WTC11 (cell line): ENCODE results near the gene PI4KA. TPM values are rescaled to one million over a fixed set of nuclear protein-coding genes. Genes with fewer than 3 reads are reported as not detected.

Experiments
- ATAC-seq: fragments of 200-7000 bp; cut with Tn5 transposase; 2 replicates; pipeline ENCODE4 v1.10.0; 2021; ENCODE audit warnings: mild to moderate bottlenecking, moderate library complexity
- CTCF ChIA-PET: fragments of 300-600 bp; sonication (Branson Sonifier 250); formaldehyde crosslinking; loops from one replicate; lab custom pipeline; 2021; ENCODE audit warnings: antibody characterized with exemption; lab: Charles Lee
- POLR2A ChIA-PET: fragments of 350-600 bp; sonication (Branson Sonifier 250); formaldehyde crosslinking; loops from one replicate; lab custom pipeline; 2021; ENCODE audit warnings: antibody characterized with exemption; lab: Charles Lee
- DNase-seq: peaks from one replicate; pipeline ENCODE4 v3.0.0; 2021; ENCODE audit warnings: low spot score
- H3K27ac Mint-ChIP-seq: 2 replicates; pipeline ENCODE4 v1.8.0; 2021; ENCODE audit warnings: mixed read lengths
- H3K27me3 Mint-ChIP-seq: 2 replicates; pipeline ENCODE4 v1.8.0; 2021; ENCODE audit warnings: low read depth, mild to moderate bottlenecking, moderate library complexity, mixed read lengths
- H3K36me3 Mint-ChIP-seq: 2 replicates; pipeline ENCODE4 v1.8.0; 2021; ENCODE audit warnings: mixed read lengths
- H3K4me1 Mint-ChIP-seq: 2 replicates; pipeline ENCODE4 v1.8.0; 2022; ENCODE audit warnings: mixed read lengths
- H3K4me3 Mint-ChIP-seq: 2 replicates; pipeline ENCODE4 v1.8.0; 2021; ENCODE audit warnings: mild to moderate bottlenecking, moderate library complexity, mixed read lengths
- H3K9me3 Mint-ChIP-seq: 2 replicates; pipeline ENCODE4 v1.8.0; 2021; ENCODE audit warnings: mixed read lengths
- CBFB ChIP-seq: sonication (generic); formaldehyde crosslinking; IDR thresholded peaks from 2 replicates; pipeline ENCODE4 v1.8.1; 2022; ENCODE audit warnings: mild to moderate bottlenecking, low read depth, missing genetic modification reagents
- CREM ChIP-seq: sonication (generic); formaldehyde crosslinking; IDR thresholded peaks from 2 replicates; pipeline ENCODE4 v1.8.1; 2022; ENCODE audit warnings: mild to moderate bottlenecking, missing genetic modification reagents, moderate library complexity
- GABPB1 ChIP-seq: sonication (generic); formaldehyde crosslinking; IDR thresholded peaks from 2 replicates; pipeline ENCODE4 v1.8.1; 2023; ENCODE audit warnings: mild to moderate bottlenecking, missing genetic modification reagents
- HMGA2 ChIP-seq: fragments of 250-450 bp; sonication (Bioruptor Pico); IDR thresholded peaks from 2 replicates; pipeline ENCODE4 v1.4.0; 2021; ENCODE audit warnings: mild to moderate bottlenecking, moderate library complexity
- NFYB ChIP-seq: sonication (generic); formaldehyde crosslinking; conservative IDR thresholded peaks from 2 replicates; pipeline ENCODE4 v1.8.0; 2022; ENCODE audit warnings: low read depth, missing genetic modification reagents
- SOX15 ChIP-seq: fragments of 250-450 bp; sonication (Bioruptor Pico); IDR thresholded peaks from 2 replicates; pipeline ENCODE4 v1.9.0; 2021; ENCODE audit warnings: mild to moderate bottlenecking
- TEAD4 ChIP-seq: sonication (generic); formaldehyde crosslinking; IDR thresholded peaks from 2 replicates; pipeline ENCODE4 v1.8.0; 2022; ENCODE audit warnings: mild to moderate bottlenecking, missing genetic modification reagents
- ZNF138 ChIP-seq: sonication (generic); formaldehyde crosslinking; conservative IDR thresholded peaks from 2 replicates; pipeline ENCODE4 v1.8.1; 2022; ENCODE audit warnings: mild to moderate bottlenecking, moderate library complexity, missing genetic modification reagents
- ZNF317 ChIP-seq: sonication (generic); formaldehyde crosslinking; IDR thresholded peaks from 2 replicates; pipeline ENCODE4 v1.8.1; 2023; ENCODE audit warnings: low read depth, mild to moderate bottlenecking, moderate library complexity, missing genetic modification reagents, borderline replicate concordance
- ZNF396 ChIP-seq: fragments of 250-450 bp; sonication (Bioruptor Pico); IDR thresholded peaks from 2 replicates; pipeline ENCODE4 v1.8.0; 2021; ENCODE audit warnings: mild to moderate bottlenecking, moderate library complexity, borderline replicate concordance
- ZNF416 ChIP-seq: fragments of 250-450 bp; sonication (Bioruptor Pico); IDR thresholded peaks from 2 replicates; pipeline ENCODE4 v1.9.0; 2021; ENCODE audit warnings: mild to moderate bottlenecking, inconsistent platforms
- ZNF671 ChIP-seq: fragments of 250-450 bp; sonication (Bioruptor Pico); IDR thresholded peaks from 2 replicates; pipeline ENCODE4 v1.8.0; 2021; ENCODE audit warnings: mild to moderate bottlenecking
- total RNA-seq: library from RNA; stranded (reverse); gene quantifications from 3 replicates; pipeline ENCODE4 v1.2.3, GENCODE V29; 2021
- TF ChIP-seq, protein P1 (sequence below): sonication (generic); formaldehyde crosslinking; IDR thresholded peaks from 2 replicates; pipeline ENCODE4 v1.8.1; 2023; ENCODE audit warnings: mild to moderate bottlenecking, missing genetic modification reagents
- TF ChIP-seq, protein P2 (sequence below): sonication (generic); formaldehyde crosslinking; IDR thresholded peaks from 2 replicates; pipeline ENCODE4 v1.8.1; 2022; ENCODE audit warnings: missing genetic modification reagents, borderline replicate concordance
- TF ChIP-seq, protein P3 (sequence below): sonication (generic); formaldehyde crosslinking; IDR thresholded peaks from 2 replicates; pipeline ENCODE4 v1.8.0; 2022; ENCODE audit warnings: missing genetic modification reagents
- TF ChIP-seq, protein P4 (sequence below): fragments of 250-450 bp; sonication (Bioruptor Pico); IDR thresholded peaks from 2 replicates; pipeline ENCODE4 v1.9.0; 2021; ENCODE audit warnings: mild to moderate bottlenecking
- TF ChIP-seq, protein P5 (sequence below): sonication (generic); formaldehyde crosslinking; IDR thresholded peaks from 2 replicates; pipeline ENCODE4 v1.8.1; 2023; ENCODE audit warnings: mild to moderate bottlenecking, moderate library complexity, missing genetic modification reagents
- TF ChIP-seq, protein P6 (sequence below): sonication (generic); formaldehyde crosslinking; IDR thresholded peaks from 2 replicates; pipeline ENCODE4 v1.8.1; 2023; ENCODE audit warnings: mild to moderate bottlenecking, missing genetic modification reagents
- TF ChIP-seq, protein P7 (sequence below): sonication (generic); formaldehyde crosslinking; IDR thresholded peaks from 2 replicates; pipeline ENCODE4 v1.8.1; 2022; ENCODE audit warnings: low read depth, mild to moderate bottlenecking, moderate library complexity, missing genetic modification reagents, borderline replicate concordance
- TF ChIP-seq, protein P8 (sequence below): sonication (generic); formaldehyde crosslinking; IDR thresholded peaks from 2 replicates; pipeline ENCODE4 v1.8.1; 2022; ENCODE audit warnings: mild to moderate bottlenecking, missing genetic modification reagents, moderate library complexity, borderline replicate concordance

The PI4KA gene
- total RNA-seq, 1 experiment from 2014 or later, result 45.5 TPM

DNA sequence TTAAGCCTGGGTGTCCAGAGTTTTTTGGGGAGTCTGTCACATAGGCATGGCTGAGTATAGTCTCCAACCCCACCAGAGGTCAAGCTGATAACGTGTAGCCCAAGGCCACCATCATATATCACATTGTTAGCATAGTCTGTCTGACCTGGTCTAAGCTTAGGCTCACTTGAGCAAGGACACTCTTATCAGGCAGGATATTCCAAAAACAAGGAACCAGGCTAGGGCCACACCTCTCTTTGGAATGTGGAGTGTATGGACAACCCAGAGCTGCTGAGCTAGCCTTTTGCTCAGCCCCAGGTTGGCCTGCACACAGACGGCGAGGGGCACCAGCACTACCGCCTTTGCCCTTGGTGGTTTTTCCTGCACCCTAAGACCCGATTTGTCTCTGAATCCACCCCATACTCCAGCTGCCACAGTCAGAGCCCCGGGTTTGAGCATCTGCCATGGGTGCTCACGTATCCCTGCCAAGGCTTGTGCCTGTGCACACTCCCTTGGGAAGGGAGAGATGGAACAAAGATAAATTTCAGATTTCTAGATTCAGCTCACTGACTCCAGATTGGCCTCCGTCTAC, 7.3 kb upstream of the PI4KA start (continued):
- TF ChIP-seq, protein P1, sequence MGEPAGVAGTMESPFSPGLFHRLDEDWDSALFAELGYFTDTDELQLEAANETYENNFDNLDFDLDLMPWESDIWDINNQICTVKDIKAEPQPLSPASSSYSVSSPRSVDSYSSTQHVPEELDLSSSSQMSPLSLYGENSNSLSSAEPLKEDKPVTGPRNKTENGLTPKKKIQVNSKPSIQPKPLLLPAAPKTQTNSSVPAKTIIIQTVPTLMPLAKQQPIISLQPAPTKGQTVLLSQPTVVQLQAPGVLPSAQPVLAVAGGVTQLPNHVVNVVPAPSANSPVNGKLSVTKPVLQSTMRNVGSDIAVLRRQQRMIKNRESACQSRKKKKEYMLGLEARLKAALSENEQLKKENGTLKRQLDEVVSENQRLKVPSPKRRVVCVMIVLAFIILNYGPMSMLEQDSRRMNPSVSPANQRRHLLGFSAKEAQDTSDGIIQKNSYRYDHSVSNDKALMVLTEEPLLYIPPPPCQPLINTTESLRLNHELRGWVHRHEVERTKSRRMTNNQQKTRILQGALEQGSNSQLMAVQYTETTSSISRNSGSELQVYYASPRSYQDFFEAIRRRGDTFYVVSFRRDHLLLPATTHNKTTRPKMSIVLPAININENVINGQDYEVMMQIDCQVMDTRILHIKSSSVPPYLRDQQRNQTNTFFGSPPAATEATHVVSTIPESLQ (CRISPR knock-in tag), result no peak
- TF ChIP-seq, protein P2, sequence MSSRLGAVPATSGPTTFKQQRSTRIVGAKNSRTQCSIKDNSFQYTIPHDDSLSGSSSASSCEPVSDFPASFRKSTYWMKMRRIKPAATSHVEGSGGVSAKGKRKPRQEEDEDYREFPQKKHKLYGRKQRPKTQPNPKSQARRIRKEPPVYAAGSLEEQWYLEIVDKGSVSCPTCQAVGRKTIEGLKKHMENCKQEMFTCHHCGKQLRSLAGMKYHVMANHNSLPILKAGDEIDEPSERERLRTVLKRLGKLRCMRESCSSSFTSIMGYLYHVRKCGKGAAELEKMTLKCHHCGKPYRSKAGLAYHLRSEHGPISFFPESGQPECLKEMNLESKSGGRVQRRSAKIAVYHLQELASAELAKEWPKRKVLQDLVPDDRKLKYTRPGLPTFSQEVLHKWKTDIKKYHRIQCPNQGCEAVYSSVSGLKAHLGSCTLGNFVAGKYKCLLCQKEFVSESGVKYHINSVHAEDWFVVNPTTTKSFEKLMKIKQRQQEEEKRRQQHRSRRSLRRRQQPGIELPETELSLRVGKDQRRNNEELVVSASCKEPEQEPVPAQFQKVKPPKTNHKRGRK (CRISPR knock-in tag), result no peak
- no peak for TF ChIP-seq SOX15

DNA sequence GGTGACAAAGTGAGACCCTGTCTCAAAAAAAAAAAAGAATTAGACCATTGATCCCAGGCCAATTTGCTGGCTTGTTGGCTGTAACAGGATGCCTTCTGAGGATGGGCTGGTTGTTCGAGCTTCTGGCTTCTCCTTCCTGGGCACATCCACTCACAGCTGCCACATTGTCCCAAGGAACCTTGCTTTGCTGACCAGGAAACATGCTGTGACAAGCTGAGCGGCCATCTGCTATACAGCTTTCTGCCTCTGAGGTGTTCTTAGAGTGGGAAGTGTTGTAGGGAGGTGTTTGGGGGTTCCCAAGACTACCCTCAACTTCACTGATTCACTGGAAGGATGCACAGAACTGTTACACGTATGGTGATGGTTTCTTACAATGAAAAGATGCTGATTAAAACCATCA, 6.7 kb upstream of the PI4KA start:
- Mint-ChIP-seq H3K9me3 (no peaks in the 10 kb centered on the region), H3K27ac (no peak overlapping the region), H3K4me1 (no peaks in the 10 kb centered on the region), H3K4me3 (no peak overlapping the region), H3K36me3 (no peaks in the 10 kb centered on the region), H3K27me3 (no peaks in the 10 kb centered on the region; the same call in 1 of the 2 replicates)
- no peak for ATAC-seq
- ChIA-PET CTCF (interaction anchor here (4.2 kb wide), 1 partner anchor 20 kb away, joined by 19 read pairs; no protein-coding TSS in a partner anchor), POLR2A (no interaction called here)
- no peak for DNase-seq
- TF ChIP-seq ZNF138, result no peak
- TF ChIP-seq, protein P3, sequence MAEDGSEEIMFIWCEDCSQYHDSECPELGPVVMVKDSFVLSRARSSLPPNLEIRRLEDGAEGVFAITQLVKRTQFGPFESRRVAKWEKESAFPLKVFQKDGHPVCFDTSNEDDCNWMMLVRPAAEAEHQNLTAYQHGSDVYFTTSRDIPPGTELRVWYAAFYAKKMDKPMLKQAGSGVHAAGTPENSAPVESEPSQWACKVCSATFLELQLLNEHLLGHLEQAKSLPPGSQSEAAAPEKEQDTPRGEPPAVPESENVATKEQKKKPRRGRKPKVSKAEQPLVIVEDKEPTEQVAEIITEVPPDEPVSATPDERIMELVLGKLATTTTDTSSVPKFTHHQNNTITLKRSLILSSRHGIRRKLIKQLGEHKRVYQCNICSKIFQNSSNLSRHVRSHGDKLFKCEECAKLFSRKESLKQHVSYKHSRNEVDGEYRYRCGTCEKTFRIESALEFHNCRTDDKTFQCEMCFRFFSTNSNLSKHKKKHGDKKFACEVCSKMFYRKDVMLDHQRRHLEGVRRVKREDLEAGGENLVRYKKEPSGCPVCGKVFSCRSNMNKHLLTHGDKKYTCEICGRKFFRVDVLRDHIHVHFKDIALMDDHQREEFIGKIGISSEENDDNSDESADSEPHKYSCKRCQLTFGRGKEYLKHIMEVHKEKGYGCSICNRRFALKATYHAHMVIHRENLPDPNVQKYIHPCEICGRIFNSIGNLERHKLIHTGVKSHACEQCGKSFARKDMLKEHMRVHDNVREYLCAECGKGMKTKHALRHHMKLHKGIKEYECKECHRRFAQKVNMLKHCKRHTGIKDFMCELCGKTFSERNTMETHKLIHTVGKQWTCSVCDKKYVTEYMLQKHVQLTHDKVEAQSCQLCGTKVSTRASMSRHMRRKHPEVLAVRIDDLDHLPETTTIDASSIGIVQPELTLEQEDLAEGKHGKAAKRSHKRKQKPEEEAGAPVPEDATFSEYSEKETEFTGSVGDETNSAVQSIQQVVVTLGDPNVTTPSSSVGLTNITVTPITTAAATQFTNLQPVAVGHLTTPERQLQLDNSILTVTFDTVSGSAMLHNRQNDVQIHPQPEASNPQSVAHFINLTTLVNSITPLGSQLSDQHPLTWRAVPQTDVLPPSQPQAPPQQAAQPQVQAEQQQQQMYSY, result no peak
- no peak for TF ChIP-seq ZNF671 (CRISPR knock-in tag)
- no peak for TF ChIP-seq ZNF416 (CRISPR knock-in tag)
- TF ChIP-seq, protein P4, sequence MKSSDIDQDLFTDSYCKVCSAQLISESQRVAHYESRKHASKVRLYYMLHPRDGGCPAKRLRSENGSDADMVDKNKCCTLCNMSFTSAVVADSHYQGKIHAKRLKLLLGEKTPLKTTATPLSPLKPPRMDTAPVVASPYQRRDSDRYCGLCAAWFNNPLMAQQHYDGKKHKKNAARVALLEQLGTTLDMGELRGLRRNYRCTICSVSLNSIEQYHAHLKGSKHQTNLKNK, result no peak
- no peak for TF ChIP-seq GABPB1 (CRISPR knock-in tag)
- no peak for TF ChIP-seq ZNF317 (CRISPR knock-in tag)
- TF ChIP-seq TEAD4 (CRISPR knock-in tag), result no peak
- TF ChIP-seq ZNF396 (CRISPR knock-in tag), result no peak
- no peak for TF ChIP-seq CREM
- TF ChIP-seq, protein P5, sequence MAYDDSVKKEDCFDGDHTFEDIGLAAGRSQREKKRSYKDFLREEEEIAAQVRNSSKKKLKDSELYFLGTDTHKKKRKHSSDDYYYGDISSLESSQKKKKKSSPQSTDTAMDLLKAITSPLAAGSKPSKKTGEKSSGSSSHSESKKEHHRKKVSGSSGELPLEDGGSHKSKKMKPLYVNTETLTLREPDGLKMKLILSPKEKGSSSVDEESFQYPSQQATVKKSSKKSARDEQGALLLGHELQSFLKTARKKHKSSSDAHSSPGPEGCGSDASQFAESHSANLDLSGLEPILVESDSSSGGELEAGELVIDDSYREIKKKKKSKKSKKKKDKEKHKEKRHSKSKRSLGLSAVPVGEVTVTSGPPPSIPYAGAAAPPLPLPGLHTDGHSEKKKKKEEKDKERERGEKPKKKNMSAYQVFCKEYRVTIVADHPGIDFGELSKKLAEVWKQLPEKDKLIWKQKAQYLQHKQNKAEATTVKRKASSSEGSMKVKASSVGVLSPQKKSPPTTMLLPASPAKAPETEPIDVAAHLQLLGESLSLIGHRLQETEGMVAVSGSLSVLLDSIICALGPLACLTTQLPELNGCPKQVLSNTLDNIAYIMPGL (CRISPR knock-in tag), result no peak
- TF ChIP-seq, protein P6, sequence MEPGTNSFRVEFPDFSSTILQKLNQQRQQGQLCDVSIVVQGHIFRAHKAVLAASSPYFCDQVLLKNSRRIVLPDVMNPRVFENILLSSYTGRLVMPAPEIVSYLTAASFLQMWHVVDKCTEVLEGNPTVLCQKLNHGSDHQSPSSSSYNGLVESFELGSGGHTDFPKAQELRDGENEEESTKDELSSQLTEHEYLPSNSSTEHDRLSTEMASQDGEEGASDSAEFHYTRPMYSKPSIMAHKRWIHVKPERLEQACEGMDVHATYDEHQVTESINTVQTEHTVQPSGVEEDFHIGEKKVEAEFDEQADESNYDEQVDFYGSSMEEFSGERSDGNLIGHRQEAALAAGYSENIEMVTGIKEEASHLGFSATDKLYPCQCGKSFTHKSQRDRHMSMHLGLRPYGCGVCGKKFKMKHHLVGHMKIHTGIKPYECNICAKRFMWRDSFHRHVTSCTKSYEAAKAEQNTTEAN (CRISPR knock-in tag), result no peak
- no peak for TF ChIP-seq NFYB (CRISPR knock-in tag)
- TF ChIP-seq, protein P7, sequence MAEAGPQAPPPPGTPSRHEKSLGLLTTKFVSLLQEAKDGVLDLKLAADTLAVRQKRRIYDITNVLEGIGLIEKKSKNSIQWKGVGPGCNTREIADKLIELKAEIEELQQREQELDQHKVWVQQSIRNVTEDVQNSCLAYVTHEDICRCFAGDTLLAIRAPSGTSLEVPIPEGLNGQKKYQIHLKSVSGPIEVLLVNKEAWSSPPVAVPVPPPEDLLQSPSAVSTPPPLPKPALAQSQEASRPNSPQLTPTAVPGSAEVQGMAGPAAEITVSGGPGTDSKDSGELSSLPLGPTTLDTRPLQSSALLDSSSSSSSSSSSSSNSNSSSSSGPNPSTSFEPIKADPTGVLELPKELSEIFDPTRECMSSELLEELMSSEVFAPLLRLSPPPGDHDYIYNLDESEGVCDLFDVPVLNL (CRISPR knock-in tag), result no peak
- TF ChIP-seq CBFB (CRISPR knock-in tag), result no peak
- TF ChIP-seq, protein P8, sequence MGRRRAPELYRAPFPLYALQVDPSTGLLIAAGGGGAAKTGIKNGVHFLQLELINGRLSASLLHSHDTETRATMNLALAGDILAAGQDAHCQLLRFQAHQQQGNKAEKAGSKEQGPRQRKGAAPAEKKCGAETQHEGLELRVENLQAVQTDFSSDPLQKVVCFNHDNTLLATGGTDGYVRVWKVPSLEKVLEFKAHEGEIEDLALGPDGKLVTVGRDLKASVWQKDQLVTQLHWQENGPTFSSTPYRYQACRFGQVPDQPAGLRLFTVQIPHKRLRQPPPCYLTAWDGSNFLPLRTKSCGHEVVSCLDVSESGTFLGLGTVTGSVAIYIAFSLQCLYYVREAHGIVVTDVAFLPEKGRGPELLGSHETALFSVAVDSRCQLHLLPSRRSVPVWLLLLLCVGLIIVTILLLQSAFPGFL (CRISPR knock-in tag), result no peak
- no peak for TF ChIP-seq HMGA2 (CRISPR knock-in tag)
